H1 (cell line): ENCODE results near the gene HERC4. TPM values are rescaled to one million over a fixed set of nuclear protein-coding genes. Genes with fewer than 3 reads are reported as not detected.

Source experiments
- CTCF ChIA-PET: fragments of 300-600 bp; sonication (Branson Sonifier 250); formaldehyde crosslinking; loops from one replicate; lab custom pipeline; 2021; ENCODE audit not compliant: partially characterized antibody; lab: Charles Lee
- POLR2A ChIA-PET: fragments of 300-600 bp; sonication (Branson Sonifier 250); formaldehyde crosslinking; loops from one replicate; lab custom pipeline; 2021; ENCODE audit warnings: inconsistent platforms; ENCODE audit not compliant: partially characterized antibody; lab: Charles Lee
- DNase-seq, 2 experiments: peaks; one replicate each; pipeline versions ENCODE4 v3.0.0 to v3.0.0-alpha.2; 2010 to 2022; ENCODE audit warnings: low spot score in 2 of 2, low read depth in 1 of 2, mixed read lengths in 1 of 2
- FAIRE-seq: peaks from 2 replicates; lab custom pipeline; 2011; peaks lifted over from hg19 to GRCh38; lab: Jason Lieb, UNC
- H2AFZ ChIP-seq: 2 replicates; pipeline ENCODE4 v1.8.1; 2012; ENCODE audit warnings: low read length, inconsistent platforms
- H2AK5ac ChIP-seq: 2 replicates; pipeline ENCODE4 v1.6.1; 2013; ENCODE audit warnings: low read depth, low read length
- H2BK120ac ChIP-seq: replicated peaks from 2 replicates; pipeline ENCODE3; 2013; ENCODE audit warnings: low read depth, low read length, inconsistent platforms
- H2BK12ac ChIP-seq: 2 replicates; pipeline ENCODE4 v1.6.1; 2013; ENCODE audit warnings: low read depth, low read length
- H2BK15ac ChIP-seq: 2 replicates; pipeline ENCODE4 v1.6.1; 2013; ENCODE audit warnings: low read length
- H2BK20ac ChIP-seq: 2 replicates; pipeline ENCODE4 v1.6.1; 2013; ENCODE audit warnings: low read length
- H2BK5ac ChIP-seq: 2 replicates; pipeline ENCODE4 v1.6.1; 2013; ENCODE audit warnings: low read depth, low read length
- H3K14ac ChIP-seq: 2 replicates; pipeline ENCODE4 v1.6.1; 2013; ENCODE audit warnings: inconsistent platforms; ENCODE audit not compliant: insufficient read length
- H3K18ac ChIP-seq: 2 replicates; pipeline ENCODE4 v1.6.1; 2013; ENCODE audit warnings: low read length; ENCODE audit errors: extremely low read depth
- H3K23ac ChIP-seq: 2 replicates; pipeline ENCODE4 v1.6.1; 2013; ENCODE audit warnings: inconsistent platforms; ENCODE audit not compliant: insufficient read length
- H3K23me2 ChIP-seq: 2 replicates; pipeline ENCODE4 v1.6.1; 2013; ENCODE audit warnings: low read depth, low read length
- H3K27ac ChIP-seq: 2 replicates; pipeline ENCODE4 v1.6.1; 2011; ENCODE audit warnings: low read depth, low read length, inconsistent platforms
- H3K27me3 ChIP-seq, 4 experiments: replicated peaks in 1 of 4; 1 replicate in 1 of 4; 2 replicates in 3 of 4; pipeline versions ENCODE4 v1.6.1 to v1.8.1; 2011 to 2013; ENCODE audit warnings: low read length in 3 of 4, mild to moderate bottlenecking in 3 of 4, inconsistent platforms in 2 of 4, mixed read lengths in 2 of 4, moderate library complexity in 1 of 4; ENCODE audit not compliant: control insufficient read depth in 3 of 4, insufficient read depth in 3 of 4; ENCODE audit errors: extremely low read depth in 1 of 4
- H3K36me3 ChIP-seq, 4 experiments: 2 replicates each; pipeline versions ENCODE4 v1.6.1 to v1.8.1; 2011 to 2013; ENCODE audit warnings: mild to moderate bottlenecking in 4 of 4, low read length in 3 of 4, moderate library complexity in 2 of 4, control low read depth in 1 of 4, inconsistent platforms in 1 of 4; ENCODE audit not compliant: insufficient read depth in 4 of 4, control insufficient read depth in 2 of 4
- H3K4ac ChIP-seq: replicated peaks from 2 replicates; pipeline ENCODE3; 2013; ENCODE audit warnings: low read length, low read depth, mixed read lengths, inconsistent platforms; ENCODE audit not compliant: insufficient read length
- H3K4me1 ChIP-seq, 4 experiments: replicated peaks in 1 of 4; 1 replicate in 1 of 4; 2 replicates in 3 of 4; pipeline versions ENCODE4 v1.6.1 to v1.8.1; 2011 to 2013; ENCODE audit warnings: low read length in 3 of 4, inconsistent platforms in 2 of 4, mixed read lengths in 1 of 4; ENCODE audit not compliant: insufficient read depth in 4 of 4, control insufficient read depth in 3 of 4
- H3K4me2 ChIP-seq, 2 experiments: 2 replicates each; pipeline versions ENCODE4 v1.6.1 to v1.8.1; 2011 to 2013; ENCODE audit warnings: low read depth in 2 of 2, low read length in 2 of 2, control low read depth in 1 of 2, inconsistent platforms in 1 of 2, mild to moderate bottlenecking in 1 of 2; ENCODE audit not compliant: insufficient read depth in 1 of 2
- H3K4me3 ChIP-seq, 4 experiments: fragments of 200-600, 300-600 bp in 1 of 4; sonication (generic), shearing (Covaris generic), sonication (Bioruptor Twin) in 1 of 4; 2 replicates each; pipeline versions ENCODE4 v1.5.1 to v1.8.1; 2011 to 2016; ENCODE audit warnings: low read length in 4 of 4, low read depth in 3 of 4, control low read depth in 2 of 4, inconsistent platforms in 2 of 4, mild to moderate bottlenecking in 2 of 4, mixed read lengths in 1 of 4, moderate library complexity in 1 of 4; ENCODE audit not compliant: insufficient read depth in 2 of 4; ENCODE audit errors: extremely low read depth in 1 of 4
- H3K56ac ChIP-seq: replicated peaks from 2 replicates; pipeline ENCODE3; 2013; ENCODE audit warnings: low read depth, mild to moderate bottlenecking, mixed read lengths, low read length, inconsistent platforms; ENCODE audit not compliant: insufficient read length
- H3K79me1 ChIP-seq: 2 replicates; pipeline ENCODE4 v1.6.1; 2013; ENCODE audit warnings: low read depth, low read length, control low read depth
- H3K79me2 ChIP-seq, 2 experiments: 2 replicates each; pipeline versions ENCODE4 v1.6.1 to v1.8.1; 2012 to 2013; ENCODE audit warnings: low read length in 2 of 2, mild to moderate bottlenecking in 2 of 2, inconsistent platforms in 1 of 2; ENCODE audit not compliant: insufficient read depth in 2 of 2, control insufficient read depth in 1 of 2
- H3K9ac ChIP-seq, 4 experiments: replicated peaks in 1 of 4; 1 replicate in 1 of 4; 2 replicates in 3 of 4; pipeline versions ENCODE4 v1.6.1 to v1.8.1; 2011 to 2013; ENCODE audit warnings: low read depth in 3 of 4, low read length in 3 of 4, control low read depth in 2 of 4, mild to moderate bottlenecking in 2 of 4, moderate library complexity in 2 of 4, inconsistent platforms in 1 of 4; ENCODE audit errors: extremely low read depth in 1 of 4
- H3K9me3 ChIP-seq, 2 experiments: 2 replicates each; pipeline versions ENCODE4 v1.6.1 to v1.8.1; 2012 to 2013; ENCODE audit warnings: mild to moderate bottlenecking in 2 of 2, moderate library complexity in 2 of 2, control low read depth in 1 of 2, inconsistent platforms in 1 of 2, low read depth in 1 of 2, low read length in 1 of 2, mixed read lengths in 1 of 2; ENCODE audit not compliant: insufficient read depth in 2 of 2
- H4K20me1 ChIP-seq, 2 experiments: replicated peaks in 1 of 2; 2 replicates each; pipeline versions ENCODE3 to v1.8.1; 2011 to 2013; ENCODE audit warnings: inconsistent platforms in 2 of 2, low read length in 2 of 2, mild to moderate bottlenecking in 1 of 2; ENCODE audit not compliant: insufficient read depth in 2 of 2, control insufficient read depth in 1 of 2
- H4K5ac ChIP-seq: 2 replicates; pipeline ENCODE4 v1.6.1; 2013; ENCODE audit warnings: low read length, low read depth, mixed read lengths, inconsistent platforms; ENCODE audit not compliant: insufficient read length
- H4K8ac ChIP-seq: 2 replicates; pipeline ENCODE4 v1.8.0; 2013; ENCODE audit warnings: mild to moderate bottlenecking, moderate library complexity, low read length, inconsistent platforms; ENCODE audit not compliant: insufficient read depth; ENCODE audit errors: extremely low read depth
- H4K91ac ChIP-seq: replicated peaks from 2 replicates; pipeline ENCODE3; 2013; ENCODE audit warnings: low read length, mixed read lengths, inconsistent platforms; ENCODE audit not compliant: insufficient read length
- BRCA1 ChIP-seq: IDR thresholded peaks from 2 replicates; pipeline ENCODE4 v1.6.1; 2012; ENCODE audit warnings: low read depth, low read length, improper control_type of control experiment
- EZH2 ChIP-seq: fragments of 200-600 bp; sonication (generic); IDR thresholded peaks from 2 replicates; pipeline ENCODE4 v1.7.1; 2012; ENCODE audit warnings: low read depth, mild to moderate bottlenecking, moderate library complexity, low read length, inconsistent platforms; ENCODE audit not compliant: severe bottlenecking
- POU5F1 ChIP-seq: IDR thresholded peaks from 2 replicates; pipeline ENCODE4 v1.6.1; 2011; ENCODE audit warnings: low read depth, mild to moderate bottlenecking, low read length, moderate library complexity
- RAD21 ChIP-seq, 2 experiments: IDR thresholded peaks in 1 of 2; conservative IDR thresholded peaks in 1 of 2; 2 replicates each; pipeline ENCODE4 v1.6.1; 2011; ENCODE audit warnings: low read depth in 2 of 2, low read length in 2 of 2, improper control_type of control experiment in 1 of 2, inconsistent platforms in 1 of 2, mild to moderate bottlenecking in 1 of 2, moderate library complexity in 1 of 2
- SIRT6 ChIP-seq: IDR thresholded peaks from one replicate; pipeline ENCODE4 v1.7.1; 2012; ENCODE audit warnings: low read length, inconsistent platforms
- SP1 ChIP-seq: IDR thresholded peaks from 2 replicates; pipeline ENCODE4 v1.6.1; 2011; ENCODE audit warnings: low read depth, low read length
- WGBS, 2 experiments: shearing (Covaris generic) in 1 of 2; methylation state at CpG; one replicate each; pipeline versions ENCODE4 v1.1.6 to v1.1.7; 2013 to 2015; ENCODE audit warnings: low lambda C conversion rate in 2 of 2, mixed read lengths in 2 of 2, inconsistent platforms in 1 of 2, low coverage in 1 of 2, missing lambda C conversion rate in 1 of 2; ENCODE audit not compliant: insufficient replicate concordance in 2 of 2, insufficient coverage in 1 of 2, insufficient read length in 1 of 2; ENCODE audit errors: extremely low coverage in 1 of 2, missing lambda C conversion rate in 1 of 2; 5-methylcytosine and 5-hydroxymethylcytosine counted together
- polyA plus RNA-seq, 7 experiments: library from polyadenylated mRNA; depleted of rRNA in 3 of 7; stranded (reverse) in 5 of 7; unstranded in 2 of 7; fragments of >200 nt in 5 of 7; fragments of 200-250 nt in 2 of 7; gene quantifications; 1 replicate in 5 of 7; 2 replicates in 1 of 7; 4 replicates in 1 of 7; pipeline versions ENCODE4 v1.2.1 to v1.2.3, GENCODE V29; 2011 to 2013; ENCODE audit warnings: missing spikeins in 2 of 7, mixed read lengths in 2 of 7
- total RNA-seq: library from RNA; stranded (reverse); fragmentation: NEBNext Ultra II Directional; extraction: Animal tissue kit (Norgen Biotek cat#: 25700); gene quantifications from 2 replicates; pipeline ENCODE4 v1.2.1, GENCODE V29; 2021

Gene HERC4
- total and polyA plus RNA-seq, 2 of the 8 experiments (the other 6 are each of a cell fraction or from before 2014, with no cell fraction given) = 7.5 to 44.0 TPM

DNA sequence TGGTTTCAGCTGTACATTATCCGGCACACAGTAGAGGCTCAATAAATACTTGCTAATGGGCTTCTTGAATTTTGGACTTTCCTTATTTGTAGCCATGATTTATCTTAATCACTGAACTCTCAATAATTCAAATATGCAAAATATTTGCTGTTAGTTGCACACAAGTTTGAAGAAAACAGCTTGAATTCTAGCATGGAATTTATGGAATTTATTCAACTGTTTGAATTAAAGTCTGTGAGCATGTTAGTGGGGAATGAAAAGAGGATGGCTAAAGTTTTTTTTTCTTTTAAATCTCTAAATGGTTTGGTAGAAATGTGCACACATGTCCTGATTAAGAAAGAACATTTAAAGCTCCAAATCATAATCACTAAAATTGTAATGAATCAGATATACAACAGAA is 148.1 kb downstream of the HERC4 start:
- Histone ChIP-seq H2BK120ac (no peak overlapping the region), H3K9me3 (no peaks in the 10 kb centered on the region), H3K23ac (no peak overlapping the region), H3K36me3 (peaks cover 0 to 11% (median under 1%) of the 10 kb centered on the region in 4 experiments; a peak in 3 of 8 replicates), H3K27me3 (no peaks in the 10 kb centered on the region), H4K91ac (no peak overlapping the region), H3K79me1 (no peaks in the 10 kb centered on the region), H4K8ac (no peak overlapping the region), H3K4me3 (no peak overlapping the region), H2BK12ac (no peak overlapping the region), H3K9ac (no peak overlapping the region), H4K5ac (no peak overlapping the region), H2BK15ac (no peak overlapping the region), H3K79me2 (no peaks in the 10 kb centered on the region), H3K56ac (no peak overlapping the region), H3K4me1 (no peaks in the 10 kb centered on the region), H3K4me2 (no peak overlapping the region), H3K18ac (no peak overlapping the region), H2BK20ac (no peak overlapping the region), H2BK5ac (no peak overlapping the region), H4K20me1 (no peaks in the 10 kb centered on the region), H3K4ac (no peak overlapping the region), H2AK5ac (no peak overlapping the region), H3K23me2 (no peaks in the 10 kb centered on the region), H3K14ac (no peak overlapping the region), H3K27ac (no peak overlapping the region), H2AFZ (no peak overlapping the region)
- WGBS, 2 experiments = 100% methylated on average over 1 of the region's 1 CpG; no CpG with 5 or more reads in 1 of the 2 experiments
- FAIRE-seq (no peak), DNase-seq (no peak)
- ChIA-PET POLR2A (interaction anchor here (0.8 to 1.9 kb wide), 3 partner anchors 8 to 406 kb away, joined by 3 to 5 read pairs (median 4); partner anchors contain the start of gene PBLD), CTCF (interaction anchor here (0.6 to 2.2 kb wide), 6 partner anchors 10 to 238 kb away, joined by 3 to 5 read pairs (median 3); no protein-coding TSS in a partner anchor)
- no peak for TF ChIP-seq SP1
- TF ChIP-seq RAD21 (IDR thresholded peaks at IDR 0.05 in 1 of 2, conservative IDR thresholded peaks at IDR 0.05 in 1 of 2; ENCODE audit: low read depth in 2 of 2, low read length in 2 of 2) = no peak
- TF ChIP-seq SIRT6 = no peak
- no peak for TF ChIP-seq EZH2
- no peak for TF ChIP-seq POU5F1
- no peak for TF ChIP-seq BRCA1
